Measurements from ENCODE around the gene CNKSR2.

Gene CNKSR2

DNA sequence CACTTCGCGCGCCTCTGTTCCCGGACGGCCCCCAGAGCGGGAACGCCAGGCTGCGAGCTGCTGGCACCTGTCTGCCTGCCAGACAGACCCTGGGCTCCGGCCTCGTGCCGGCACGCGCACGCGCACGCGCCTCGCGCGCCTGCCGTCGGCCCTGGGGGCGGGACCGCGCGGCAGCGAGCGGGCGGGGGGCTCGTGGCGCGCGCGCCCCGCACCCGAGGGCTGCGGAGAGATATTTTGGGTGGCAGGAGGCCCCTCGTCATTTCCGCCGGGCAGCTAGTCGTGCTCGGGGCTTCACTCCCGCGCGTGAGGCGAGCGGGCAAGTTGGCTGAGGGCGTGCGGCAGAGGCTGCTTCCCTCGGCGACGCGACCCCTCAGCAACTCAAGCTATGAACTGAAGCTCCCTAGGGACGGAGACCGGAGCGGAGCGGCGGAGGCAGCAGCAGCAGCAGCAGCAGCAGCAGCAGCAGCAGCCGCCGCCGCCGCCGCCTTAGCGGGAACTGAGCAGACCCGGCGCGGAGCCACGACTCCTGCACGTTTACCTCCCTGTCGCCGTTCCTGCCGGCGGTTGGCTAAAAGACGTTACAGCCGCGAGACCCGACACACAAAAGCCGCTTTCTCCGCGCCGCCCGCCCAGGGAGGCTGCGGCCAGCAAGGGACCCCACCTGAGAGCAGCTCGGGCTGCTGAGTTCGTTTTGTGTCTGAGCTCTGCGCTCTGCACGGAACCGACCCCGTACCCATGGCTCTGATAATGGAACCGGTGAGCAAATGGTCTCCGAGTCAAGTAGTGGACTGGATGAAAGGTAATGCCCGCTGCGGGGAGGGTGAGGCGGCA lies at the start of gene CNKSR2:
TSS of gene CNKSR2 (plus strand) at position 256 of the 831 bp plus-strand sequence. CDS start at position 736, 480 bp downstream.
- peak; percentile 52 for DNase-seq

GRCh38 chrX:21354725-21355124 lies 19.5 kb upstream of the CNKSR2 start:
- no peak for DNase-seq

- DNase-seq: no peak
These were observed 18.4 kb upstream of the CNKSR2 start for GRCh38 chrX:21355831-21356230.

- no peak for DNase-seq
These were observed 4.6 kb upstream of the CNKSR2 start for GRCh38 chrX:21369613-21370012.

- DNase-seq: no peak
These were observed 1.2 kb upstream of the CNKSR2 start for GRCh38 chrX:21373001-21373400.

- DNase-seq: no peak
These were observed 518 bp upstream of the CNKSR2 start for GRCh38 chrX:21373637-21374162.

DNA sequence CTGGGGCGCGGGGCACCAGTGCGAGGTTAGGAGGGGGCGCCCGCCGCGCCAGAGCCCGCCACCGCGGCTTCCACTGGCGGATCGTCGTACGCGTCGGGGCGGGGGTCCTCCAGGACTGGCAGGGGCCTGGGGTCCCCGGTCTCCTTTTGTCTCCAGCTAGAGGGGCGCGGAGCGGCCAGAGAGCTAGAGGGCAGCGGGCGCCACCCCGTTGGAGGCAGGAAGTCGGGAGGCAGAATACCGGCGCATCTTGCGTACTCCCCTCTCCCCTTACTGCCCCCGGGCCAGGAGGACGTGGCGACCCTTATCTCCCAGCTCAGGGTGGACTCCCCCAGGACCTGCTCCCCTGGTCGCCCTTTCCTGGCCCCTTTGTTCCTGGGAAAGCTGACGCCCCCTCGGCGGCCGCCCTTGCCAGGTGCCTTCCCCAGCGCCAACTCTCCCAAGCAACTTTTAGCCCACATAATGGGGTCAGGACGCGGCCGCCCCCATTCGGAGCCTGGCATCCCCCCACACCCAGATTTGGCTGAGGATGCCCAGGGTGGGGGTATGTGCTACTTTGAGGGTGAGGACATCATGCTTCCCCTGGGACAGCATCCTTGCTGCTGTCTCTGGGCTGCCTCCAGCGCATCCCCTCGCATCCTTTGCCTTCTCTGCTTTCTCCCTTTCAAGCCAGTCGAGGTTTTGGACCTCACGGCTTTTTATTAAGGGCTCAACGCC lies 933 bp downstream of the CNKSR2 start:
- no peak for DNase-seq

DNA sequence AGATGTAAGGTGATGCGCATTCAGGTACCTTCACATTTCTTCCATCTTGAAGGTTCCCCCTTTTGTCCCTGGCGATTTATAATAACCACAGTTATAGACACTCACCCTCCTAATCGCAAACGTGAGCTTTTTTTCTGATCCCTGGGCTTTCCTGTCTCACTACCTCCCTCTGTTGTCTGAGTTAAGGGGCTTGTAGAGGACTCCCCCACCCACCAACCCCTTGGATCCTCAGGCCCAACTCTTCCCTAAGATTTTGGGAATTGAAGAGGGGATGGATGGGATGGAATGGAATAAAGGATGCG lies 1.4 kb downstream of the CNKSR2 start:
- no peak for DNase-seq

- no peak for DNase-seq
These were observed 2.4 kb downstream of the CNKSR2 start for GRCh38 chrX:21376636-21377035.

- DNase-seq: no peak
These were observed 5.8 kb downstream of the CNKSR2 start for GRCh38 chrX:21379991-21380390.

- DNase-seq: no peak
These were observed 8.5 kb downstream of the CNKSR2 start for GRCh38 chrX:21382715-21383114.

GRCh38 chrX:21383546-21383945 lies 9.3 kb downstream of the CNKSR2 start:
- DNase-seq: no peak

DNA sequence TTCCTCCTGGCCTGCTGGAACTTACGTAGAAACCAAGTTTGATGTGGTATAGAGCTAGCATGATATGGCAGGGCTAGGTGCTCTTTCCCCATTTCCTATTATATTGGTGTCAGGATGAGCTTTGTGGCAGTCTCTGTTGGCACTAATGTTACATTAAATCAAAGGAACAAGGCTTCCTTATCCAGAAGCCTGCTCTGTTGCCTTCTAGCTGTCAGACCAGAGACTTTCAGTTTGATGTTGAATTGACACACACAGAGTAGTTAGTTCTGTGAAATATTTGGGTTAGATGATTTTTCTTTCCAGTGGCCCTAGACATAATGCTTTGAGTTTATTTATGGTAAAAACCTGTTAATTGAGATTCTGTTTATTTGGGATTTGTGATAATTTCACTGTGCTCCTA lies 10.0 kb downstream of the CNKSR2 start:
- no peak for DNase-seq

DNA sequence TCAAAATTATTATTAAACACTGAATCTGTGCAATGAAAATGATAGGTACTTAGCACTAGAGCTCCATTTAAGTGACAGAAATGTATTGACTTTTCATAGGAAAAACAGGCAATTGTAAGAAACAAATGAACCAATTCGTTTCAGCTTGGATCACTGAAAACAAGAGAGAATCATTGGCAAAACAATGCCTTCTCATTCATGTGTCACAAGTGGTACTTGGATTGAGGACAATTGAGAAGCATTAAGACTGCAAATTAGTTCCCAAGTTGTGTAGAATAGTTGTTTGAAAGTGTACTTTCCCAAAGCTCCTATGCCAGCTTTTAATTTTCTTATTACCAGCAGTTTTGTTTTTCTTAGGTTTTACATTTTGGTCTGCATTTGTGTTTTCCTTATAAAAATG lies 20.6 kb downstream of the CNKSR2 start:
- peak; percentile 14 for DNase-seq

DNA sequence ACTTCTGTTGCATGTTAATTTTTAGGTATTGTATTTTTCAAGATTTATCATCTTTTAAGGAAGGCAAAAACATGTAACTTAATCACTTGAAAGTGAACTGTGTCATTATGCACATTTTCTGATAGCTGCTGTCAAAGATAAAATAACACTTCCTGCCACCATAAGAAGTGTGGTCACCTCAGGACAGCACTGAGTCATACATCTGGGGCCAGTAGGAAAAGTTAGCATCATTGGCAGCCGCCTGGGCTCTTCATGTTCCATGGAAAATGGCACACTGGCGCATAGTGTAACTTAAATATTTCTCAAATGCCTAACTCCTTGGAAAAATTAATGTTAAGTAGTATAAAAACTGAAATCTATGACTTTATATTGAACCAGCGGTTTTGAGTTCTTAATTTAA lies 24.2 kb downstream of the CNKSR2 start:
- DNase-seq: no peak

DNA sequence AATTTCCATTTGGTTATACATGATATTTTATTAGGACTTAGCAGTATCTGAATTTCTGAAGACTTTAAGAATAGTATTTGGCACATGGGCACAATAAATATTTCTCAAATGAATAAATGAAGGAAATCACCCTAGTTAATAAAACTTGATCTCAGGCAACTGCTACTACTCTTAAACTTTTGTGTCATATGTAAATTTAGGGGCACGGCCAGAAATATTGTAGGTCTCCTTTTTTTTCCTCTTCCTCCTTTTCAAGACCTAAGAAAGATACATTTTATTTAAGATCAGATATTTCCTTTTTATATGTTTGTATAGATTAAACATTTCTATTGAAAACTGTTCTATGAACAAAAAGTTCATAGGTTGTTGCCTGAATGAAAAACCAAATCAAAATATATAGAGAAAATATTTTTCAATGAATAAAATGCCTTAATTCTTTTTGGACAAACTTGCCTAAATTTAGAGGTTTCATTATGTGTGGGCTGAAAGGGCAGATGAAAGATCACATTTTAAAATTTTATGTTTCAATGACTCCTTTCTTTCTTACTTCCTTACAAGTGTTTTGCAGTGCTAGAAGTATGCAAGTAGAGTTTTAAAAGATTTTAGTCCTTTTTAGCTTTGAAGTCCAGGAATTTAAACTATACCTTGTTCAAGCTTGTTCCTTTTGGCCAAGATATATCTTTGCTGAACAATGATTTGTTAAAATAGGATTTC lies 26.3 kb downstream of the CNKSR2 start:
- no peak for DNase-seq

DNA sequence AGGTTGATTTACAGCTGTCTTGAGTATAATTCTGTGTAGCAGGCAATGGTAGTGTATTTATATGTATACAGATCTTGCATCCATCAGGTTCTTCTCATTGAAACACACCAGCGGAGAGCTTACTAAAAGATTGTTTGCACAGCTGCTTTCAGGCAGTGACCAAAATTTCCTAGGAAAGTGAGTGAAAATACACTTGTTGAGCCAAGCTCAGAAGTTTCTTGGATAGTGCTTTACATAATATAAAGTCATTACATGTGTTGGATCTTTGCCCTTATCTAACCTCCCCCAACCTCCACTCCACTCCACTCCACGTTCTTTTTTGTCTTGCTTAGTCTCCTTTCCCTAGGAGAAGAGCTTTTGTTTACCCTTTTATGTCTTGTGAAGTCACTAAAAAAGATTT lies 34.1 kb downstream of the CNKSR2 start:
- peak; percentile 0 for DNase-seq

GRCh38 chrX:21408788-21409187 lies 34.6 kb downstream of the CNKSR2 start:
- DNase-seq: no peak

GRCh38 chrX:21412029-21412428 lies 37.8 kb downstream of the CNKSR2 start:
- no peak for DNase-seq

DNA sequence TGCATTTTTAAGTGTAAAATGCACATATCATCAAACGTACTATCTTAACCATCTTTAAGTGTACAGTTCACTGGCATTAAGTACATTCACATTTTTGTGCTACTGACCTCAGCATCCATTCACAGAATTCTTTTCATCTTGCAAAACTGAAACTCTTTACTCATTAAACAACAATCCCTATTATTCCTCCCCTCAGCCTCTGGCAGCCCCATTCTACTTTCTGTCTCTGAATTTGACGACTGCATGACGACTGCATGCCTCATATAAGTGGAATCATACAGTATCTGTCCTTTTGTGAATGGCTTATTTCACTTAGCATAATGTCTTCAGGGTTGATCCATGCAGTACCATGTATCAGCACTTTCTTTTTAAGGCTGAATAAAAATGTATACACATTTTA lies 38.7 kb downstream of the CNKSR2 start:
- no peak for DNase-seq

- DNase-seq: no peak
These were observed 52.9 kb downstream of the CNKSR2 start for GRCh38 chrX:21427086-21427485.

DNA sequence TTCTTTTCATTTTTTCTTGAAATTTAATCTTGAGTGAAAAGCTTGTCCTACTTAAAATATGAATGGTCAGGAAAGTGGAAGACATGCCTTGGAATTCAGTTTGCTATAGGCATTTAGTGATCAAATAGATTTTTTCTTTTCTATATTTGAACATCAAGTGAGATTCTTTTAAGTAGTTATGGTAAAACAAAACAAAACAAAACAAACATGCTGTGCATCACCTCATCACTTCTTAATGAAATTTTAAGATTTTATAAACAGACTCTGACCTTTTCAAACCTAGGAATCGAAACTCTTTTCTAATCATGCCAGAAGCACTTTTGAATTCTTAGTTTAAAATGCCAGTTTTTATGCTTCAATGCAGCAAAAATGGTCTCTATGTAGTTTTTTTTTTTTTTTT lies 62.8 kb downstream of the CNKSR2 start:
- no peak for DNase-seq

- DNase-seq: no peak
These were observed 64.6 kb downstream of the CNKSR2 start for GRCh38 chrX:21438792-21439191.

DNA sequence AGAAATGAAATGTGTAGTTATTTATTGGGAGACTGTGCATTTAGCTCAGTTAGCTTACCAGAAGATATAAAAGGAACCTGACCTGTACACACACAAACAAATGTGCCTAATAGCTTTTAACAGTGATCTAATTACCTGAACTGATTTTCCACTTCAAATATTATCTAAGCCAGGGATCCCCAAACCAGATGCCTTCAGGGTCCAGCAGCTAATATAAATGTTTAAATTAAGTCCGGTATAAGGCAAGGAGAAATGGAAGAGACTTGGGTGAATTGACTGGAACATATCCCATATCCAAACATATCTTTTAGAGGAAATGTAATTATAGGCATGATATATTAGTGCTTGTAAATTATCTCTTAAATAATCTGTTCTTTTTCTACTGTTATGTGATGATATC lies 66.7 kb downstream of the CNKSR2 start:
- DNase-seq: no peak

Measured in DMS79 (cell line).